Astrocyte (in vitro differentiated cells and primary cell): ENCODE measurements around the gene SHLD2.
"Not testable (repeated sequence)": the region's sequence is repeated elsewhere in the genome, so short reads cannot be mapped to it uniquely, and the experiment has no call there.

ENCODE experiments used
- CTCF ChIP-seq: IDR thresholded peaks from 2 replicates; pipeline ENCODE4 v1.5.1; 2011; ENCODE audit warnings: low read depth, mild to moderate bottlenecking, inconsistent platforms, low read length, moderate library complexity; ENCODE audit not compliant: insufficient read depth
- EZH2 ChIP-seq: IDR thresholded peaks from 2 replicates; pipeline ENCODE4 v1.6.1; 2012; ENCODE audit warnings: mild to moderate bottlenecking, low read length, inconsistent platforms; ENCODE audit not compliant: insufficient read depth

GRCh38 chr10:87219370-87219769 lies 124.4 kb downstream of the SHLD2 start:
- not testable (repeated sequence) for TF ChIP-seq CTCF, EZH2
